KMS-11 (cell line): ENCODE results near the gene PSPC1.

ENCODE experiments used
- H2AFZ ChIP-seq: fragments of 200-600 bp; sonication (generic); 2 replicates; pipeline ENCODE4 v1.6.1; 2016; ENCODE audit warnings: antibody characterized with exemption, mixed run types, low read depth
- H3K27ac ChIP-seq: fragments of 200-600 bp; sonication (generic); 2 replicates; pipeline ENCODE4 v1.6.1; 2016; ENCODE audit warnings: mild to moderate bottlenecking, mixed run types
- H3K27me3 ChIP-seq: fragments of 200-600 bp; sonication (generic); 2 replicates; pipeline ENCODE4 v1.6.1; 2017; ENCODE audit warnings: mild to moderate bottlenecking, low read depth, mixed run types, moderate library complexity; ENCODE audit not compliant: insufficient read depth
- H3K36me3 ChIP-seq: fragments of 200-600 bp; sonication (generic); 2 replicates; pipeline ENCODE4 v1.6.1; 2017; ENCODE audit warnings: mild to moderate bottlenecking, mixed run types; ENCODE audit not compliant: insufficient read depth
- H3K4me1 ChIP-seq: fragments of 200-600 bp; sonication (generic); 2 replicates; pipeline ENCODE4 v1.6.1; 2016; ENCODE audit warnings: mild to moderate bottlenecking, low read depth, mixed run types; ENCODE audit not compliant: poor library complexity, severe bottlenecking
- H3K4me2 ChIP-seq: fragments of 200-600 bp; sonication (generic); 2 replicates; pipeline ENCODE4 v1.7.0; 2016; ENCODE audit warnings: mild to moderate bottlenecking, mixed run types
- H3K4me3 ChIP-seq: fragments of 200-600 bp; sonication (generic); IDR thresholded peaks from 2 replicates; pipeline ENCODE4 v1.6.1; 2017; ENCODE audit warnings: low read depth, low read length, mixed read lengths; ENCODE audit not compliant: insufficient read depth
- H3K79me2 ChIP-seq: fragments of 200-600 bp; sonication (generic); 2 replicates; pipeline ENCODE4 v1.6.1; 2016; ENCODE audit warnings: low read depth, mixed run types; ENCODE audit not compliant: insufficient read depth
- H3K9ac ChIP-seq: fragments of 200-600 bp; sonication (generic); 2 replicates; pipeline ENCODE4 v1.6.1; 2016; ENCODE audit warnings: mild to moderate bottlenecking, mixed run types
- H4K20me1 ChIP-seq: fragments of 200-600 bp; sonication (generic); 2 replicates; pipeline ENCODE4 v1.6.1; 2016; ENCODE audit warnings: mild to moderate bottlenecking, mixed run types; ENCODE audit not compliant: insufficient read depth
- CTCF ChIP-seq: fragments of 200-600 bp; sonication (generic); conservative IDR thresholded peaks from 2 replicates; pipeline ENCODE4 v1.6.1; 2017; ENCODE audit warnings: low read depth, mild to moderate bottlenecking, antibody characterized with exemption, low read length, moderate library complexity, mixed read lengths

Gene PSPC1

GRCh38 chr13:19665427-19665859 lies 117.3 kb downstream of the PSPC1 start:
- Histone ChIP-seq H4K20me1 (no peaks in the 10 kb centered on the region), H3K4me3 (no peak overlapping the region), H3K9ac (no peak overlapping the region), H3K27ac (no peak overlapping the region), H3K36me3 (no peaks in the 10 kb centered on the region), H3K4me2 (no peak overlapping the region), H3K4me1 (no peaks in the 10 kb centered on the region), H3K27me3 (no peaks in the 10 kb centered on the region), H3K79me2 (no peaks in the 10 kb centered on the region), H2AFZ (no peak overlapping the region)
- no peak for TF ChIP-seq CTCF

- Histone ChIP-seq H3K4me3 (no peak overlapping the region), H2AFZ (no peak overlapping the region), H3K4me2 (no peak overlapping the region), H3K9ac (no peak overlapping the region), H3K79me2 (no peaks in the 10 kb centered on the region), H3K27me3 (no peaks in the 10 kb centered on the region), H3K4me1 (no peaks in the 10 kb centered on the region), H3K36me3 (no peaks in the 10 kb centered on the region), H4K20me1 (no peaks in the 10 kb centered on the region), H3K27ac (no peak overlapping the region)
- TF ChIP-seq CTCF = no peak
These were observed 118.1 kb downstream of the PSPC1 start for GRCh38 chr13:19664481-19665230.

GRCh38 chr13:19663416-19663979 lies 119.2 kb downstream of the PSPC1 start:
- TF ChIP-seq CTCF = no peak
- Histone ChIP-seq H4K20me1 (no peaks in the 10 kb centered on the region), H3K27ac (no peak overlapping the region), H3K4me1 (peaks cover 6% of the 10 kb centered on the region), H3K27me3 (no peaks in the 10 kb centered on the region), H3K9ac (no peak overlapping the region), H3K36me3 (no peaks in the 10 kb centered on the region), H3K79me2 (no peaks in the 10 kb centered on the region), H3K4me3 (no peak overlapping the region), H3K4me2 (no peak overlapping the region), H2AFZ (no peak overlapping the region)

- no peak overlapping the region for H3K4me3 ChIP-seq
- H3K36me3 ChIP-seq = no peaks in the 10 kb centered on the region
- H2AFZ ChIP-seq = no peak overlapping the region
- no peak for TF ChIP-seq CTCF
- H3K27ac ChIP-seq = no peak overlapping the region
- H3K4me1 ChIP-seq = peaks cover 20% of the 10 kb centered on the region
- H3K79me2 ChIP-seq = no peaks in the 10 kb centered on the region
- no peak overlapping the region for H3K9ac ChIP-seq
- no peaks in the 10 kb centered on the region for H3K27me3 ChIP-seq
- no peaks in the 10 kb centered on the region for H4K20me1 ChIP-seq
- no peak overlapping the region for H3K4me2 ChIP-seq
These were observed 121.2 kb downstream of the PSPC1 start for GRCh38 chr13:19661561-19661960.
